ENCODE data around the gene MOBP. TPM values are rescaled to one million over a fixed set of nuclear protein-coding genes. Genes with fewer than 3 reads are reported as not detected.
A peak's percentile ranks its signal among the peaks of the same experiment; 100 is the strongest.
"Not testable (repeated sequence)": the region's sequence is repeated elsewhere in the genome, so short reads cannot be mapped to it uniquely, and the experiment has no call there.

The MOBP gene, protein sequence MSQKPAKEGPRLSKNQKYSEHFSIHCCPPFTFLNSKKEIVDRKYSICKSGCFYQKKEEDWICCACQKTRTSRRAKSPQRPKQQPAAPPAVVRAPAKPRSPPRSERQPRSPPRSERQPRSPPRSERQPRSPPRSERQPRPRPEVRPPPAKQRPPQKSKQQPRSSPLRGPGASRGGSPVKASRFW
- not detected for total RNA-seq (2021; ENCODE audit: unreplicated experiment)
- not detected in 2 replicates for polyA plus RNA-seq (2012)
- percentile 9 among the genes with signal in this experiment for Bru-seq, nascent RNA
- BruChase-seq, experiment 1, labeled RNA remaining after a 6-hour chase: percentile 22 among the genes with signal in this experiment
- percentile 14 among the genes with signal in this experiment for BruChase-seq, experiment 2, labeled RNA remaining after a 2-hour chase
- long read RNA-seq: 0 reads

DNA sequence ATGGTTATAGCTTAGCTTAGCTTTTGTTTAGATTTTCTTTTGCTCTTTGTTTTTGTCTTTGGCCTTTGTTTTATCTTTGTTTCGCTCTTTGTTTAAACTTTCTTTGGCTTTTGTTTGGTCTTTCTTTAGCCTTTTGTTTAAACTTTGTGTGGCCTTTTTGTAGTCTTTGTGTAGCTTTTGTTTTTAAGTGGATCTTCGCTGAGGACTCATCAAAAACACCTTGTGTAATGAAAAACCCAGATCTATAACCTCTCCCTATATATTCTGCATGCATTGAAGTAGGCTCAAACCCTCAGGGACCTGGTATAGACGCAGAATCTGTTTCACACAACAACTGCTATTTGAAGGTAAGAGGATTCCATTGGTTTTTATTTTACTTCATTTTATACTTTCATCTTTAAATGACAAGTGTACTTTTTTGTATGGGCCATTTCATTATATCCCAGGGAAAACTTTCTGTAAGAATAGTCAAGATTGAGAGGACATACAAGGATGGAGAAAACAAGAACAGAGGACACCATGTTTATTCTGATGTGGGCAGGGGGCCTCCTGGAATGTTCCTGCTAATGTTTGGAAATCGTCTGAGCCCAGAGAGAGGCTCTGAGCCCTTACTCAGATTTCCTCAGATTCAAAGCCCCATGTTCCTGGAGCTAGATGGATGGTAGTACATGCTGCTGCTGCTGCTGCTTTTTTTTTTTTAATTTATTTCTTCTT lies at the start of gene MOBP:
MOBP (plus strand) TSS at position 287 of the 714 bp plus-strand sequence. CDS start 34,390 bp downstream, outside the sequence.
- H3K4me2 ChIP-seq (ENCODE audit: low read length): no peak within 1 kb of the TSS
- DNase-seq (ENCODE audit: low read depth, low spot score) (no peak), ATAC-seq (no peak)
- no peaks in the 10 kb centered on the region for H3K9me3 ChIP-seq (ENCODE audit: control insufficient read depth in 1 of 2, insufficient read depth in 1 of 2, low read depth in 1 of 2, low read length in 2 of 2)
- H3K36me3 ChIP-seq (ENCODE audit: control insufficient read depth in 1 of 2, insufficient read depth in 2 of 2, low read length in 2 of 2): no peaks in the 10 kb centered on the region
- no peaks in the 10 kb centered on the region for H3K4me1 ChIP-seq (ENCODE audit: control insufficient read depth in 1 of 2, insufficient read depth in 2 of 2, low read length in 2 of 2)
- H3K27ac ChIP-seq (ENCODE audit: low read depth, low read length): no peak within 1 kb of the TSS
- ChIA-PET RAD21 (ENCODE audit: low non-redundant PET in 1 of 2, low total read pairs in 2 of 2, uncharacterized antibody in 2 of 2, unreplicated experiment in 2 of 2) (no interaction called here), POLR2A (no interaction called here), CTCF (no interaction called here)
- TF ChIP-seq, protein P1, sequence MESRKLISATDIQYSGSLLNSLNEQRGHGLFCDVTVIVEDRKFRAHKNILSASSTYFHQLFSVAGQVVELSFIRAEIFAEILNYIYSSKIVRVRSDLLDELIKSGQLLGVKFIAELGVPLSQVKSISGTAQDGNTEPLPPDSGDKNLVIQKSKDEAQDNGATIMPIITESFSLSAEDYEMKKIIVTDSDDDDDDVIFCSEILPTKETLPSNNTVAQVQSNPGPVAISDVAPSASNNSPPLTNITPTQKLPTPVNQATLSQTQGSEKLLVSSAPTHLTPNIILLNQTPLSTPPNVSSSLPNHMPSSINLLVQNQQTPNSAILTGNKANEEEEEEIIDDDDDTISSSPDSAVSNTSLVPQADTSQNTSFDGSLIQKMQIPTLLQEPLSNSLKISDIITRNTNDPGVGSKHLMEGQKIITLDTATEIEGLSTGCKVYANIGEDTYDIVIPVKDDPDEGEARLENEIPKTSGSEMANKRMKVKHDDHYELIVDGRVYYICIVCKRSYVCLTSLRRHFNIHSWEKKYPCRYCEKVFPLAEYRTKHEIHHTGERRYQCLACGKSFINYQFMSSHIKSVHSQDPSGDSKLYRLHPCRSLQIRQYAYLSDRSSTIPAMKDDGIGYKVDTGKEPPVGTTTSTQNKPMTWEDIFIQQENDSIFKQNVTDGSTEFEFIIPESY (IDR thresholded peaks at IDR 0.05; ENCODE audit: extremely low read depth, insufficient replicate concordance, low read length): no peak
- TF ChIP-seq ELF1 (IDR thresholded peaks at IDR 0.05; ENCODE audit: borderline replicate concordance, low read depth) (no peak), JUND (IDR thresholded peaks at IDR 0.05) (no peak), SRF (IDR thresholded peaks at IDR 0.05; ENCODE audit: low read depth) (no peak), CEBPB (IDR thresholded peaks at IDR 0.05; ENCODE audit: low read depth) (no peak), POLR2A (IDR thresholded peaks at IDR 0.05; ENCODE audit: borderline replicate concordance, extremely low read depth, insufficient read depth, insufficient read length) (no peak), SP1 (IDR thresholded peaks at IDR 0.05; ENCODE audit: low read depth) (no peak), FOSL1 (IDR thresholded peaks at IDR 0.05; ENCODE audit: low read depth) (no peak), CBX3 (IDR thresholded peaks at IDR 0.05; ENCODE audit: low read depth) (no peak), EGR1 (IDR thresholded peaks at IDR 0.05; ENCODE audit: low read depth) (no peak)
- TF ChIP-seq, protein P2, sequence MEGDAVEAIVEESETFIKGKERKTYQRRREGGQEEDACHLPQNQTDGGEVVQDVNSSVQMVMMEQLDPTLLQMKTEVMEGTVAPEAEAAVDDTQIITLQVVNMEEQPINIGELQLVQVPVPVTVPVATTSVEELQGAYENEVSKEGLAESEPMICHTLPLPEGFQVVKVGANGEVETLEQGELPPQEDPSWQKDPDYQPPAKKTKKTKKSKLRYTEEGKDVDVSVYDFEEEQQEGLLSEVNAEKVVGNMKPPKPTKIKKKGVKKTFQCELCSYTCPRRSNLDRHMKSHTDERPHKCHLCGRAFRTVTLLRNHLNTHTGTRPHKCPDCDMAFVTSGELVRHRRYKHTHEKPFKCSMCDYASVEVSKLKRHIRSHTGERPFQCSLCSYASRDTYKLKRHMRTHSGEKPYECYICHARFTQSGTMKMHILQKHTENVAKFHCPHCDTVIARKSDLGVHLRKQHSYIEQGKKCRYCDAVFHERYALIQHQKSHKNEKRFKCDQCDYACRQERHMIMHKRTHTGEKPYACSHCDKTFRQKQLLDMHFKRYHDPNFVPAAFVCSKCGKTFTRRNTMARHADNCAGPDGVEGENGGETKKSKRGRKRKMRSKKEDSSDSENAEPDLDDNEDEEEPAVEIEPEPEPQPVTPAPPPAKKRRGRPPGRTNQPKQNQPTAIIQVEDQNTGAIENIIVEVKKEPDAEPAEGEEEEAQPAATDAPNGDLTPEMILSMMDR (IDR thresholded peaks at IDR 0.05 in 2 of 3, conservative IDR thresholded peaks at IDR 0.05 in 1 of 3; ENCODE audit: borderline replicate concordance in 1 of 3, insufficient read depth in 1 of 3, low read depth in 2 of 3, low read length in 2 of 3): no peak
- no peaks in the 10 kb centered on the region for H3K9me2 ChIP-seq (ENCODE audit: insufficient read depth)
- no peaks in the 10 kb centered on the region for H4K20me1 ChIP-seq (ENCODE audit: insufficient read depth)
- H3K9ac ChIP-seq (ENCODE audit: low read length): no peak within 1 kb of the TSS
- intact Hi-C loops (cut with micrococcal nuclease): no loop called here
- BruUV-seq (replicated peaks): no TSS peak
- no peak within 1 kb of the TSS for H2AFZ ChIP-seq (ENCODE audit: low read depth, low read length, poor library complexity, severe bottlenecking)
- H3K27me3 ChIP-seq (ENCODE audit: insufficient read depth, low read length): no peaks in the 10 kb centered on the region
- no peak within 1 kb of the TSS for H3K4me3 ChIP-seq (replicated peaks in 1 of 2; ENCODE audit: low read depth in 1 of 2, low read length in 2 of 2)
- no peaks in the 10 kb centered on the region for H3K79me2 ChIP-seq (ENCODE audit: insufficient read depth, low read length)

DNA sequence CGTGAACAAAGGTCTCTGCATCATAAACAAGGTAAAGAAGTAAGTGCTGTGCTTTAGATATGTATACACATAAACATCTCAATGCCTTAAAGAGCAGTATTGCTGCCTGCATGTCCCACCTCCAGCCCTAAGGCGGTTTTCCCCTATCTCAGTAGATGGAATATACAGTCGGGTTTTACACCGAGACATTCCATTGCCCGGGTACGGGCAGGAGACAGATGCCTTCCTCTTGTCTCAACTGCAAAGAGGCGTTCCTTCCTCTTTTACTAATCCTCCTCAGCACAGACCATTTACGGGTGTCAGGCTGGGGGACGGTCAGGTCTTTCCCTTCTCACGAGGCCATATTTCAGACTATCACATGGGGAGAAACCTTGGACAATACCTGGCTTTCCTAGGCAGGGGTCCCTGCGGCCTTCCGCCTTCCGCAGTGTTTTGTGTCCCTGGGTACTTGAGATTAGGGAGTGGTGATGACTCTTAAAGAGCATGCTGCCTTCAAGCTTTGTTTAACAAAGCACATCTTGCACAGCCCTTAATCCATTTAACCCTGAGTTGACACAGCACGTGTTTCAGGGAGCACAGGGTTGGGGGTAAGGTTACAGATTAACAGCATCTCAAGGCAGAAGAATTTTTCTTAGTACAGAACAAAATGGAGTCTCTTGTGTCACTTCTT lies 48.8 kb upstream of the MOBP start:
- H3K9ac ChIP-seq (ENCODE audit: low read length); DNase-seq (ENCODE audit: low read depth, low spot score); H3K79me2 ChIP-seq (ENCODE audit: insufficient read depth, low read length); POLR2A ChIA-PET; RAD21 ChIA-PET (ENCODE audit: low non-redundant PET in 1 of 2, low total read pairs in 2 of 2, uncharacterized antibody in 2 of 2, unreplicated experiment in 2 of 2); H3K27me3 ChIP-seq (ENCODE audit: insufficient read depth, low read length); H4K20me1 ChIP-seq (ENCODE audit: insufficient read depth); BruUV-seq (replicated peaks); H2AFZ ChIP-seq (ENCODE audit: low read depth, low read length, poor library complexity, severe bottlenecking); CTCF ChIA-PET; H3K9me2 ChIP-seq (ENCODE audit: insufficient read depth); H3K4me2 ChIP-seq (ENCODE audit: low read length); H3K36me3 ChIP-seq (ENCODE audit: control insufficient read depth in 1 of 2, insufficient read depth in 2 of 2, low read length in 2 of 2); H3K27ac ChIP-seq (ENCODE audit: low read depth, low read length); H3K4me3 ChIP-seq (replicated peaks in 1 of 2; ENCODE audit: low read depth in 1 of 2, low read length in 2 of 2); ATAC-seq; H3K9me3 ChIP-seq (ENCODE audit: control insufficient read depth in 1 of 2, insufficient read depth in 1 of 2, low read depth in 1 of 2, low read length in 2 of 2): not testable (repeated sequence)
- intact Hi-C loops (cut with micrococcal nuclease): loop anchor here (10.0 kb wide), 1 partner anchor 896 kb away; no protein-coding TSS in a partner anchor
- H3K4me1 ChIP-seq (ENCODE audit: control insufficient read depth in 1 of 2, insufficient read depth in 2 of 2, low read length in 2 of 2): peaks cover 0 to 20% of the 10 kb centered on the region in 2 experiments; a peak in 2 of 4 replicates
